ENCODE results near the gene S100A8. TPM values are rescaled to one million over a fixed set of nuclear protein-coding genes. Genes with fewer than 3 reads are reported as not detected.

The S100A8 gene
- total RNA-seq, 1 donor from 2014 or later, result not detected

DNA sequence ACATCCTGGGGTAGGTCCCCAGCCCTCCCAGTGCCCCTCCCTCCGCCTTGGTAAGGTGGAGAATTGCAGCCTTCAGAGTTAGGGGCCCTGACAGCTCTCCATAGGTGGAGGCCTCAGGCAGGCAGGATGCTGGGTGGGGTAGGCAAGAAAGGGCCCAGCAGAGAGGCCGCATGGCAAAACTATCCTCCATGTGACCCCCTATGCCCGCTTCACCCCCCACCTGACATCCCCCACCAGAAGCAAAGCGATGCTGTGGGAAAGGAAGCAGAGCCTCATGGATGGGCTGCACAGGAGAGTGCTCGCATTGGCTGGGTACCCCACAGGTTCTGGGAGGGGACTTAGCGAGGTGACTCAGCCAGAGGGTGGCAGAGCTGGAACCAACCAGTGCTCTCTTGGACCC, 31.6 kb downstream of the S100A8 start:
- no peak for DNase-seq
- TF ChIP-seq, protein P1, sequence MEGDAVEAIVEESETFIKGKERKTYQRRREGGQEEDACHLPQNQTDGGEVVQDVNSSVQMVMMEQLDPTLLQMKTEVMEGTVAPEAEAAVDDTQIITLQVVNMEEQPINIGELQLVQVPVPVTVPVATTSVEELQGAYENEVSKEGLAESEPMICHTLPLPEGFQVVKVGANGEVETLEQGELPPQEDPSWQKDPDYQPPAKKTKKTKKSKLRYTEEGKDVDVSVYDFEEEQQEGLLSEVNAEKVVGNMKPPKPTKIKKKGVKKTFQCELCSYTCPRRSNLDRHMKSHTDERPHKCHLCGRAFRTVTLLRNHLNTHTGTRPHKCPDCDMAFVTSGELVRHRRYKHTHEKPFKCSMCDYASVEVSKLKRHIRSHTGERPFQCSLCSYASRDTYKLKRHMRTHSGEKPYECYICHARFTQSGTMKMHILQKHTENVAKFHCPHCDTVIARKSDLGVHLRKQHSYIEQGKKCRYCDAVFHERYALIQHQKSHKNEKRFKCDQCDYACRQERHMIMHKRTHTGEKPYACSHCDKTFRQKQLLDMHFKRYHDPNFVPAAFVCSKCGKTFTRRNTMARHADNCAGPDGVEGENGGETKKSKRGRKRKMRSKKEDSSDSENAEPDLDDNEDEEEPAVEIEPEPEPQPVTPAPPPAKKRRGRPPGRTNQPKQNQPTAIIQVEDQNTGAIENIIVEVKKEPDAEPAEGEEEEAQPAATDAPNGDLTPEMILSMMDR (IDR thresholded peaks at IDR 0.05; ENCODE audit: partially characterized antibody, unreplicated experiment), result no peak
- Mint-ChIP-seq H3K36me3 (ENCODE audit: unreplicated experiment) (no peaks in the 10 kb centered on the region), H3K27ac (ENCODE audit: unreplicated experiment) (no peak overlapping the region), H3K27me3 (ENCODE audit: unreplicated experiment) (peaks cover 13% of the 10 kb centered on the region), H3K9me3 (ENCODE audit: unreplicated experiment) (peaks cover 10% of the 10 kb centered on the region), H3K4me3 (ENCODE audit: unreplicated experiment) (no peak overlapping the region), H3K4me1 (ENCODE audit: low read depth, unreplicated experiment) (peaks cover 26% of the 10 kb centered on the region)

DNA sequence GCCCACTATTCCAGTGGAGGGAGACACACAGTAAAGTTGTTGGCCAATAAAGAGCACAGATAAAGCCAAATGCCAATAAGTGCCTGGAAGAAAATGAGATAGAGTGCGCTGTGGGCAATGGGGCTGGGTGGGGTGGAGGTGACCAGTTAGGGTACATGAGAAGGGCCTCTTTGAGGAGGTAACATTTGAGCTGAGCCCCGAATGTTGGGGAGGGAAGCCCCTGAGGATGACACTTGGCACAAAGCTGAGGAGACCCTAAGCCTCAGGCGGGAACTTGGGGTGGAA, 32.2 kb downstream of the S100A8 start:
- Mint-ChIP-seq H3K36me3 (ENCODE audit: unreplicated experiment) (no peaks in the 10 kb centered on the region), H3K4me1 (ENCODE audit: low read depth, unreplicated experiment) (peaks cover 26% of the 10 kb centered on the region), H3K27me3 (ENCODE audit: unreplicated experiment) (peaks cover 13% of the 10 kb centered on the region), H3K27ac (ENCODE audit: unreplicated experiment) (no peak overlapping the region), H3K4me3 (ENCODE audit: unreplicated experiment) (no peak overlapping the region), H3K9me3 (ENCODE audit: unreplicated experiment) (peaks cover 10% of the 10 kb centered on the region)
- TF ChIP-seq, protein P1 (IDR thresholded peaks at IDR 0.05; ENCODE audit: partially characterized antibody, unreplicated experiment), result no peak
- DNase-seq, result no peak

DNA sequence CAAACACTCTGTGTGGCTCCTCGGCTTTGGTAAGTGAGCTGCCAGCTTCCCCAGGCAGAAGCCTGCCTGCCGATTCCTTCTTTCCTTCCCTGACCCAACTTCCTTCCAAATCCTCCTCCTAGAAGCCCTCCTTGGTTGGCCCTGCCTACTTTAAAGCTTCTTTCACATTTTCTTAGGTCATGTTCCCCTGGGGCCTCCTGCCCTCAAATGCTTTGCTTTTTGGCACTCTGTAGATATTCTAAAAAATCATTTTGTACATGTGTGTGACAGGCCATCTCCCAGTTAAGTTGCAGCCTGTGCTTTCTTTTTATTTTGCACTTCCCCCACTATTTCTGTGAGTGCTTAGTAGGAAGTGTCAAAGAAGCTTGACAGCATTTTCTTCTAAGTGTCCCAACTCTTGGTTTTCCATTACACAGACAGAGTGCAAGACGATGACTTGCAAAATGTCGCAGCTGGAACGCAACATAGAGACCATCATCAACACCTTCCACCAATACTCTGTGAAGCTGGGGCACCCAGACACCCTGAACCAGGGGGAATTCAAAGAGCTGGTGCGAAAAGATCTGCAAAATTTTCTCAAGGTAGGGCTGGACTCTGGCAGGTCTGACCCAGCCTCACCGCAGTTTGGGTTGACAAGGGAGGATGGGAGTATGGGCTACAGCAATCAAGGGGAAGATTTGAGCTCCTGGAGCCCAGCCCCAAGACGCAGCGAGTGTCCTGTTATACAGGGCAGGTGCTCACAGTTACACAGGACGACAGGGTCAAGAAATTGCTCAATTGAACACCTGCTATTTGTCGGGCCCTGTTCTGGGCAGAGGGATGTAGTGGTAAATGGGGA, 32.8 kb downstream of the S100A8 start, which contains the start of gene S100A9:
Gene S100A9, plus strand, starts transcription at position 2 of the 838 bp plus-strand sequence. Its CDS starts 430 bp downstream, at position 432.
- Mint-ChIP-seq H3K36me3 (ENCODE audit: unreplicated experiment) (no peaks in the 10 kb centered on the region), H3K27me3 (ENCODE audit: unreplicated experiment) (peaks cover 13% of the 10 kb centered on the region), H3K9me3 (ENCODE audit: unreplicated experiment) (peaks cover 10% of the 10 kb centered on the region), H3K4me3 (ENCODE audit: unreplicated experiment) (peak within 1 kb of the TSS; percentile 38), H3K27ac (ENCODE audit: unreplicated experiment) (no peak within 1 kb of the TSS), H3K4me1 (ENCODE audit: low read depth, unreplicated experiment) (peaks cover 21% of the 10 kb centered on the region)
- TF ChIP-seq, protein P1 (IDR thresholded peaks at IDR 0.05; ENCODE audit: partially characterized antibody, unreplicated experiment), result no peak
- DNase-seq, result no peak

DNA sequence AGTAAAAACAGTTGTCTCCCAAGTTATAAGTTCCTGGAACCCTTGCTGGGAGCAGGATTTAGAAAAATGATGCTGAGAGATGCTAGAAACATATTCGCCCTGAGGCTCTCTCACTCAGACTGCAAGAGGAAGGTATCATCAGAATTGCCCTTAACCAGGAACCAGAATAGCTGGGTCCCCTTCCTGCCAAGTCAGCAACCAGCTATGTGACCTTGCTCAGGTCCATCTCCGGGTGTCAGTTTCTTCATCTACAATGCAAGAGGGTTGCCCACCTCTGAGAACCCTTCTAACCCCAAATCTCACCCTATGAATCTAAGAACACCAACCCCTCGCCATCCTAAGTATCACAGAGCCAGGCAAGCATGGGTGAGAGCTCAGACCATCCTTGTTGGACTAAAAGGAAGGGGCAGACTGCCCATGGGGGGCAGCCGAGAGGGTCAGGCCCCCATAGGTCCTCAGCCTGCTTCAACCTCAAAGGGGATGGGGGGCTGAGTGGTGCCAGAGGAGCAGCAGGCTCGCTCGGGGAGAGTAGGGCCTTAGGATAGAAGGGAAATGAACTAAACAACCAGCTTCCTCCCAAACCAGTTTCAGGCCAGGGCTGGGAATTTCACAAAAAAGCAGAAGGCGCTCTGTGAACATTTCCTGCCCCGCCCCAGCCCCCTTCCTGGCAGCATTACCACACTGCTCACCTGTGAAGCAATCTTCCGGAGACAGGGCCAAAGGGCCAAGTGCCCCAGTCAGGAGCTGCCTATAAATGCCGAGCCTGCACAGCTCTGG, 33.6 kb downstream of the S100A8 start:
- DNase-seq, result no peak
- TF ChIP-seq, protein P1 (IDR thresholded peaks at IDR 0.05; ENCODE audit: partially characterized antibody, unreplicated experiment), result no peak
- Mint-ChIP-seq H3K36me3 (ENCODE audit: unreplicated experiment) (no peaks in the 10 kb centered on the region), H3K27ac (ENCODE audit: unreplicated experiment) (no peak overlapping the region), H3K27me3 (ENCODE audit: unreplicated experiment) (peaks cover 8% of the 10 kb centered on the region), H3K9me3 (ENCODE audit: unreplicated experiment) (peaks cover 4% of the 10 kb centered on the region), H3K4me3 (ENCODE audit: unreplicated experiment) (no peak overlapping the region), H3K4me1 (ENCODE audit: low read depth, unreplicated experiment) (peaks cover 13% of the 10 kb centered on the region)
